Fibroblast of skin of right quadriceps (primary cell): Measurements from ENCODE around the gene NUDT19.
"Not testable (repeated sequence)": the region's sequence is repeated elsewhere in the genome, so short reads cannot be mapped to it uniquely, and the experiment has no call there.

Source experiments
- DNase-seq: peaks from one replicate; pipeline ENCODE4 v3.0.0-alpha.2; 2013

NUDT19 gene

GRCh38 chr19:32716203-32716602 is 24.6 kb downstream of the NUDT19 start:
- DNase-seq, result not testable (repeated sequence)

GRCh38 chr19:32717496-32717895 is 25.9 kb downstream of the NUDT19 start:
- DNase-seq, result no peak

GRCh38 chr19:32718286-32718685 is 26.7 kb downstream of the NUDT19 start:
- DNase-seq, result no peak

- no peak for DNase-seq
Measured at GRCh38 chr19:32719611-32720059, 28.0 kb downstream of the NUDT19 start, which contains the start of gene TDRD12. TSS of gene TDRD12 (plus strand) at chr19:32719767. CDS start at chr19:32720073, 306 bp downstream.

GRCh38 chr19:32720216-32720935 is 28.8 kb downstream of the NUDT19 start:
- DNase-seq, result no peak

GRCh38 chr19:32720936-32721250 is 29.3 kb downstream of the NUDT19 start:
- DNase-seq, result no peak

- DNase-seq, result no peak
Measured at GRCh38 chr19:32735936-32736335, 44.3 kb downstream of the NUDT19 start.

GRCh38 chr19:32743021-32743420 is 51.4 kb downstream of the NUDT19 start:
- DNase-seq, result no peak

- DNase-seq, result no peak
Measured at GRCh38 chr19:32743447-32743846, 51.8 kb downstream of the NUDT19 start.

- DNase-seq, result no peak
Measured at GRCh38 chr19:32744555-32745325, 53.1 kb downstream of the NUDT19 start.

- not testable (repeated sequence) for DNase-seq
Measured at GRCh38 chr19:32745594-32746251, 54.1 kb downstream of the NUDT19 start.

GRCh38 chr19:32746631-32747196 is 55.1 kb downstream of the NUDT19 start:
- not testable (repeated sequence) for DNase-seq

GRCh38 chr19:32748497-32748896 is 56.9 kb downstream of the NUDT19 start:
- DNase-seq, result no peak

- DNase-seq, result no peak
Measured at GRCh38 chr19:32748948-32749347, 57.3 kb downstream of the NUDT19 start.

- no peak for DNase-seq
Measured at GRCh38 chr19:32749361-32749760, 57.7 kb downstream of the NUDT19 start.

GRCh38 chr19:32750441-32751055 is 58.9 kb downstream of the NUDT19 start:
- no peak for DNase-seq

- no peak for DNase-seq
Measured at GRCh38 chr19:32751066-32751465, 59.4 kb downstream of the NUDT19 start.

GRCh38 chr19:32757189-32757588 is 65.6 kb downstream of the NUDT19 start:
- DNase-seq, result no peak
